Right cardiac atrium (tissue), 5 donors: ENCODE data around the gene L2HGDH. TPM values are rescaled to one million over a fixed set of nuclear protein-coding genes. Genes with fewer than 3 reads are reported as not detected.
"Not testable (repeated sequence)": the region's sequence is repeated elsewhere in the genome, so short reads cannot be mapped to it uniquely, and the experiment has no call there.

Experiments
- ATAC-seq, 2 donors: fragments of 200-7000 bp; cut with Tn5 transposase; one replicate each; pipeline versions ENCODE4 v1.8.0 to v1.9.1; 2020; ENCODE audit warnings: moderate library complexity in 2 of 2, mild to moderate bottlenecking in 1 of 2
- DNase-seq, 3 donors: peaks; one replicate each; pipeline ENCODE4 v3.0.0-alpha.2; 2020
- H3K27ac ChIP-seq: one replicate; pipeline ENCODE4 v1.5.1; 2013; ENCODE audit warnings: mild to moderate bottlenecking, low read length, control low read depth, moderate library complexity
- H3K27me3 ChIP-seq: one replicate; pipeline ENCODE4 v1.6.1; 2013; ENCODE audit not compliant: control insufficient read depth, insufficient read depth
- H3K4me1 ChIP-seq: one replicate; pipeline ENCODE4 v1.6.1; 2013; ENCODE audit warnings: low read length; ENCODE audit not compliant: control insufficient read depth, insufficient read depth
- H3K4me3 ChIP-seq: one replicate; pipeline ENCODE4 v1.5.1; 2013; ENCODE audit warnings: low read length, control low read depth
- H3K9me3 ChIP-seq: one replicate; pipeline ENCODE4 v1.6.1; 2013; ENCODE audit warnings: low read length; ENCODE audit not compliant: control insufficient read depth
- WGBS: extraction: QIAGEN DNeasy Blood & Tissue Kit; methylation state at CpG from one replicate; pipeline ENCODE4 v1.1.7; 2013; 5-methylcytosine and 5-hydroxymethylcytosine counted together
- intact Hi-C, 4 donors: fragments of 100-400 bp; cut with DNase I; formaldehyde crosslinking; loops; one replicate each; pipeline versions ENCODE4 v1.11.0 to v1.14.0; 2022 to 2023
- polyA plus RNA-seq: library from polyadenylated mRNA; stranded (reverse); fragments of 200-250 nt; gene quantifications from one replicate; pipeline ENCODE4 v1.2.3, GENCODE V29; 2013
- total RNA-seq, 4 donors: library from RNA; stranded (reverse); fragmentation: NEBNext Ultra II Directional; extraction: Animal tissue kit (Norgen Biotek cat#: 25700); gene quantifications; one replicate each; pipeline ENCODE4 v1.2.1, GENCODE V29; 2021
- donor health status: healthy with polysubstance abuse.
- donor health status: DM: no; HTN: yes; CAD: no.
- donor health status: DM: no; HTN: no; CAD: no.
- donor health status: DM: no; HTN: yes; CAD: no; lungs with severe emphysema.
- donor health status: DM: yes; HTN: yes; CAD: no.

Gene L2HGDH
- total and polyA plus RNA-seq, 5 donors, result 4.4 to 9.4 (median 7.3) TPM

- H3K27ac ChIP-seq, result no peak overlapping the region
- ATAC-seq (no peak), DNase-seq (no peak)
- no peaks in the 10 kb centered on the region for H3K4me1 ChIP-seq
- no peak overlapping the region for H3K4me3 ChIP-seq
- no peaks in the 10 kb centered on the region for H3K9me3 ChIP-seq
- WGBS, result 73% methylated on average over 1 of the region's 1 CpG
- intact Hi-C loops, result loop anchor here in 2 of 4 donors (2.0 to 5.0 kb wide), 2 partner anchors 213 to 214 kb away; partner anchors contain the start of gene MAP4K5 (in 2 of the 2)
- no peaks in the 10 kb centered on the region for H3K27me3 ChIP-seq
These were observed 7.3 kb upstream of the L2HGDH start for GRCh38 chr14:50319293-50319692.

GRCh38 chr14:50318031-50318626 lies 6.1 kb upstream of the L2HGDH start:
- H3K9me3 ChIP-seq, result no peaks in the 10 kb centered on the region
- H3K4me3 ChIP-seq, result no peak overlapping the region
- 41% methylated on average over 4 of the region's 4 CpGs for WGBS
- H3K4me1 ChIP-seq, result no peaks in the 10 kb centered on the region
- DNase-seq, result no peak
- intact Hi-C loops, result loop anchor here in 2 of 4 donors (2.0 to 5.0 kb wide), 2 partner anchors 214 to 215 kb away; partner anchors contain the start of gene MAP4K5 (in 2 of the 2)
- no peak overlapping the region for H3K27ac ChIP-seq
- ATAC-seq, result no peak
- H3K27me3 ChIP-seq, result no peaks in the 10 kb centered on the region

- WGBS, result 93% methylated on average over 3 of the region's 3 CpGs
- H3K27ac ChIP-seq, H3K9me3 ChIP-seq, H3K27me3 ChIP-seq, ATAC-seq, DNase-seq, intact Hi-C loops, H3K4me3 ChIP-seq, H3K4me1 ChIP-seq: not testable (repeated sequence)
These were observed 2.1 kb upstream of the L2HGDH start for GRCh38 chr14:50314098-50314497.

- 3% methylated on average over 18 of the region's 18 CpGs for WGBS
- H3K27ac ChIP-seq, result peak overlapping the region; percentile 28
- H3K4me1 ChIP-seq, result peaks cover 2% of the 10 kb centered on the region
- ATAC-seq (no peak), DNase-seq (no peak)
- H3K4me3 ChIP-seq, result peak overlapping the region; percentile 32
- intact Hi-C loops, result no loop called here
- H3K27me3 ChIP-seq, result no peaks in the 10 kb centered on the region
- no peaks in the 10 kb centered on the region for H3K9me3 ChIP-seq
These were observed 665 bp upstream of the L2HGDH start for GRCh38 chr14:50312734-50313054.

- ATAC-seq (no peak), DNase-seq (no peak)
- H3K27me3 ChIP-seq, result no peaks in the 10 kb centered on the region
- intact Hi-C loops, result no loop called here
- peak overlapping the region; percentile 3 for H3K27ac ChIP-seq
- H3K9me3 ChIP-seq, result no peaks in the 10 kb centered on the region
- peaks cover 2% of the 10 kb centered on the region for H3K4me1 ChIP-seq
- WGBS, result 4% methylated on average over 18 of the region's 18 CpGs
- H3K4me3 ChIP-seq, result peak overlapping the region; percentile 32
These were observed 575 bp downstream of the L2HGDH start for GRCh38 chr14:50311337-50311971.

GRCh38 chr14:50310445-50310844 lies 1.6 kb downstream of the L2HGDH start:
- Histone ChIP-seq H3K4me1 (peaks cover 2% of the 10 kb centered on the region), H3K27ac (no peak overlapping the region), H3K27me3 (no peaks in the 10 kb centered on the region), H3K9me3 (no peaks in the 10 kb centered on the region), H3K4me3 (no peak overlapping the region)
- no peak for ATAC-seq
- DNase-seq, result no peak
- WGBS, result 92% methylated on average over 4 of the region's 4 CpGs
- intact Hi-C loops, result no loop called here

GRCh38 chr14:50308363-50308915 lies 3.6 kb downstream of the L2HGDH start:
- Histone ChIP-seq H3K4me1 (peaks cover 2% of the 10 kb centered on the region), H3K4me3 (no peak overlapping the region), H3K27me3 (no peaks in the 10 kb centered on the region), H3K9me3 (no peaks in the 10 kb centered on the region), H3K27ac (no peak overlapping the region)
- no peak for DNase-seq
- ATAC-seq, result no peak
- WGBS, result 89% methylated on average over 4 of the region's 4 CpGs
- intact Hi-C loops, result no loop called here

GRCh38 chr14:50303744-50304471 lies 8.1 kb downstream of the L2HGDH start:
- Histone ChIP-seq H3K4me3 (no peak overlapping the region), H3K27me3 (no peaks in the 10 kb centered on the region), H3K27ac (no peak overlapping the region), H3K9me3 (no peaks in the 10 kb centered on the region), H3K4me1 (no peaks in the 10 kb centered on the region)
- 83% methylated on average over 8 of the region's 8 CpGs for WGBS
- ATAC-seq (peak; percentile 56 to 72), DNase-seq (peak in 1 of 3 donors; percentile 36)
- intact Hi-C loops, result no loop called here

GRCh38 chr14:50301914-50302313 lies 10.1 kb downstream of the L2HGDH start:
- ATAC-seq, result no peak
- Histone ChIP-seq H3K9me3 (no peaks in the 10 kb centered on the region), H3K27ac (no peak overlapping the region), H3K4me3 (no peak overlapping the region), H3K4me1 (no peaks in the 10 kb centered on the region), H3K27me3 (no peaks in the 10 kb centered on the region)
- DNase-seq, result no peak
- intact Hi-C loops, result no loop called here

- Histone ChIP-seq H3K27ac (no peak overlapping the region), H3K4me1 (no peaks in the 10 kb centered on the region), H3K4me3 (no peak overlapping the region), H3K9me3 (no peaks in the 10 kb centered on the region), H3K27me3 (no peaks in the 10 kb centered on the region)
- no peak for DNase-seq
- intact Hi-C loops, result no loop called here
- no peak for ATAC-seq
- 96% methylated on average over 2 of the region's 2 CpGs for WGBS
These were observed 12.4 kb downstream of the L2HGDH start for GRCh38 chr14:50299585-50299984.

- no peak overlapping the region for H3K27ac ChIP-seq
- ATAC-seq, result no peak
- no peaks in the 10 kb centered on the region for H3K4me1 ChIP-seq
- 89% methylated on average over 5 of the region's 5 CpGs for WGBS
- H3K27me3 ChIP-seq, result no peaks in the 10 kb centered on the region
- intact Hi-C loops, result no loop called here
- H3K9me3 ChIP-seq, result no peaks in the 10 kb centered on the region
- DNase-seq, result no peak
- no peak overlapping the region for H3K4me3 ChIP-seq
These were observed 21.7 kb downstream of the L2HGDH start for GRCh38 chr14:50290306-50290705.
